ENCODE results near the gene FRMD4B. TPM values are rescaled to one million over a fixed set of nuclear protein-coding genes. Genes with fewer than 3 reads are reported as not detected.

FRMD4B gene
- total RNA-seq, 4 donors from 2014 or later = 15.5 to 36.7 (median 26.0) TPM

- no peaks in the 10 kb centered on the region for H3K9me3 ChIP-seq
- no peak overlapping the region for H3K4me3 ChIP-seq
- in situ Hi-C loops (cut with MboI; ENCODE audit: low pct_ligation_motif_present in 1 of 4, low pct_unique_long_range_greater_than_20kb in 1 of 4, low sequenced_read_pairs in 3 of 4) = no loop called here
- peaks cover 0 to 14% (median 0%) of the 10 kb centered on the region in 4 donors for H3K36me3 ChIP-seq
- no peak for TF ChIP-seq EP300 (IDR thresholded peaks at IDR 0.05; ENCODE audit: low read depth)
- no peak for TF ChIP-seq POLR2AphosphoS5 (IDR thresholded peaks at IDR 0.05)
- no peak for TF ChIP-seq CTCF (IDR thresholded peaks at IDR 0.05)
- no peak for TF ChIP-seq POLR2A (IDR thresholded peaks at IDR 0.05)
- 53 to 58% methylated on average over 3 of the region's 3 CpGs for WGBS, 2 donors (ENCODE audit: low coverage in 1 of 2)
- intact Hi-C loops (cut with DNase I; ENCODE audit: low total_unique reads) = no loop called here
- no peak overlapping the region for H3K27ac ChIP-seq
- H3K4me1 ChIP-seq = no peaks in the 10 kb centered on the region
- no peaks in the 10 kb centered on the region for H3K27me3 ChIP-seq
- no peak for DNase-seq
These were observed 173.3 kb downstream of the FRMD4B start for GRCh38 chr3:69212411-69213160.

GRCh38 chr3:69210068-69210730 lies 175.7 kb downstream of the FRMD4B start:
- DNase-seq = no peak
- H3K27ac ChIP-seq = no peak overlapping the region
- no peaks in the 10 kb centered on the region for H3K27me3 ChIP-seq
- H3K4me3 ChIP-seq = no peak overlapping the region
- intact Hi-C loops (cut with DNase I; ENCODE audit: low total_unique reads) (no loop called here), in situ Hi-C loops (cut with MboI; ENCODE audit: low pct_ligation_motif_present in 1 of 4, low pct_unique_long_range_greater_than_20kb in 1 of 4, low sequenced_read_pairs in 3 of 4) (no loop called here)
- TF ChIP-seq POLR2AphosphoS5 (IDR thresholded peaks at IDR 0.05) = no peak
- no peak for TF ChIP-seq EP300 (IDR thresholded peaks at IDR 0.05; ENCODE audit: low read depth)
- no peak for TF ChIP-seq POLR2A (IDR thresholded peaks at IDR 0.05)
- no peak for TF ChIP-seq CTCF (IDR thresholded peaks at IDR 0.05)
- WGBS, 2 donors (ENCODE audit: low coverage in 1 of 2) = 91 to 94% methylated on average over 3 to 5 of the region's 5 CpGs
- no peaks in the 10 kb centered on the region for H3K4me1 ChIP-seq
- H3K9me3 ChIP-seq = no peaks in the 10 kb centered on the region
- peaks cover 0 to 14% (median 0%) of the 10 kb centered on the region in 4 donors for H3K36me3 ChIP-seq

GRCh38 chr3:69209413-69209812 lies 176.5 kb downstream of the FRMD4B start:
- intact Hi-C loops (cut with DNase I; ENCODE audit: low total_unique reads) (no loop called here), in situ Hi-C loops (cut with MboI; ENCODE audit: low pct_ligation_motif_present in 1 of 4, low pct_unique_long_range_greater_than_20kb in 1 of 4, low sequenced_read_pairs in 3 of 4) (no loop called here)
- Histone ChIP-seq H3K27me3 (no peaks in the 10 kb centered on the region), H3K9me3 (no peaks in the 10 kb centered on the region), H3K4me3 (no peak overlapping the region), H3K4me1 (peaks cover 0 to under 1% (median under 1%) of the 10 kb centered on the region in 4 donors), H3K27ac (no peak overlapping the region), H3K36me3 (peaks cover 0 to 9% (median 0%) of the 10 kb centered on the region in 4 donors)
- DNase-seq = no peak
- TF ChIP-seq POLR2AphosphoS5 (IDR thresholded peaks at IDR 0.05) = no peak

- no peak overlapping the region for H3K27ac ChIP-seq
- intact Hi-C loops (cut with DNase I; ENCODE audit: low total_unique reads) = no loop called here
- in situ Hi-C loops (cut with MboI; ENCODE audit: low pct_ligation_motif_present in 1 of 4, low pct_unique_long_range_greater_than_20kb in 1 of 4, low sequenced_read_pairs in 3 of 4) = no loop called here
- H3K27me3 ChIP-seq = no peaks in the 10 kb centered on the region
- DNase-seq = no peak
- H3K9me3 ChIP-seq = no peaks in the 10 kb centered on the region
- 80 to 94% methylated on average over 1 of the region's 1 CpG for WGBS, 2 donors (ENCODE audit: low coverage in 1 of 2)
- peaks cover 0 to 5% (median 0%) of the 10 kb centered on the region in 4 donors for H3K36me3 ChIP-seq
- H3K4me1 ChIP-seq = peaks cover 0 to 8% (median 6%) of the 10 kb centered on the region in 4 donors
- no peak overlapping the region for H3K4me3 ChIP-seq
- no peak for TF ChIP-seq POLR2A (IDR thresholded peaks at IDR 0.05)
- TF ChIP-seq POLR2AphosphoS5 (IDR thresholded peaks at IDR 0.05) = no peak
- TF ChIP-seq EP300 (IDR thresholded peaks at IDR 0.05; ENCODE audit: low read depth) = no peak
- TF ChIP-seq CTCF (IDR thresholded peaks at IDR 0.05) = no peak
These were observed 178.9 kb downstream of the FRMD4B start for GRCh38 chr3:69207031-69207430.

Data from transverse colon (tissue), 4 donors.